ENCODE data around the gene PIM1.
"Not testable (repeated sequence)": the region's sequence is repeated elsewhere in the genome, so short reads cannot be mapped to it uniquely, and the experiment has no call there.

Gene PIM1

GRCh38 chr6:37190159-37190535 lies 20.2 kb downstream of the PIM1 start:
- DNase-seq (ENCODE audit: low read depth): no peak

DNA sequence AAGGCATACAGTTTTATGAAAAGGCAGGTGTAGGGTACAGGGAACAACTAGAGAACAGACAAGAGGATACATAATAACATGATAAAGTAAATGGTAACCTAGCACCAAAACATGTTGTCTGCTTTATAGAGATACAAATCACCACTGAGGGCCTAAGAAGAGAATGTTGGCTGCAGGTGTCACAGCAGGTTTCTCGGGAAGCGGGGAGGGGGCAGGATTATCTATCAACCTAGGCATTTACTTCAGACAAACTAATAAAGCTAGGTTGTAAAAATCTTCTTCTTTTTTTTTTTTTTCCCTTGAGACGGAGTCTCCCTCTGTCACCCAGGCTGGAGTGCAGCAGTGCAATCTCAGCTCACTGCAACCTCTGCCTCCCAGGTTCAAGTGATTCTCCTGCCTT lies 22.7 kb downstream of the PIM1 start:
- DNase-seq (ENCODE audit: low read depth): no peak

DNA sequence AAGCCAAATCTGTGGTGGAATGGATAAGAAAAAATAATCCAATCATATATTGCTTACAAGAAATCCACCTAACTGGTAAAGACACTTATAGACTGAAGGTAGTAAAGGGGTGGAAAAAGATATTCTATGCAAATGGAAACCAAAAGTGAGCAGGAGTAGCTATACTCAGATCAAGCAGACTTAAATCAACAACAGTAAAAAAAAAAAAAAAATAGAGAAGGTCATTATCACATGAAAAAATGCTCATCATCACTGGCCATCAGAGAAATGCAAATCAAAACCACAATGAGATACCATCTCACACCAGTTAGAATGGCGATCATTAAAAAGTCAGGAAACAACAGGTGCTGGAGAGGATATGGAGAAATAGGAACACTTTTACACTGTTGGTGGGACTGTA lies 24.9 kb downstream of the PIM1 start:
- DNase-seq (ENCODE audit: low read depth): not testable (repeated sequence)

DNA sequence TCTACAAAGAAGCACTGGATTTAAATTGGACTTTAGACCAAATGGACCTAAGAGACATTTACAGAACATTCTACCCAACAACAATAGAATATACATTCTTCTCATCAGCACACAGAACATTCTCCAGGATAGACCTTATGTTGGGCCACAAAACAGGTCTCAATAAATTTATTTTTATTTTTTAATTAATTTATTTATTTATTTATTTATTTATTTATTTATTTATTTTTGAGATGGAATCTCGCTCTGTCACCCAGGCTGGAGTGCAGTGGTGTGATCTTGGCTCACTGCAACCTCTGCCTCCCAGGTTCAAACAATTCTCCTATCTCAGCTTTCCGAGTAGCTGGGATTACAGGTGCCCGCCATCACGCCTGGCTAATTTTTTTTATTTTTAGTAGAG lies 26.5 kb downstream of the PIM1 start:
- not testable (repeated sequence) for DNase-seq (ENCODE audit: low read depth)

DNA sequence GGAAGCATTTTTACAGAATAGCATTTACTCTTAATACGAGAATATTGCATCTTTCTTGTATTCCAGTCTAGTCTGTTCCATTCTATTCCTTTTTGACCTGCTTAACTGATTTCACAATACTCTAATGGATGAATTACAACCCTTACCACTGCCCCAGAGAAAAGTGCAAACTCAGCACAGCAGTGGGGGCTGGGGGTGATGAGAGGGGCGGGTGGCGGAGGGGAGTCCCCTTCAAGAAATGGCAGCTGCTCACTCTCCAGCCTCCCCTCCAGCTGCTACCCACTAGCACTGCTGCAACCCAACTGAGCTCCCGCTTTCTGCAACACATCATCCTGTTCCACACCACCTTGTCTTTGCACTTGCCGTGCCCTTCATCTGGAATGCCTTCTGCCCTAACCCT lies 30.1 kb downstream of the PIM1 start:
- no peak for DNase-seq (ENCODE audit: low read depth)

DNA sequence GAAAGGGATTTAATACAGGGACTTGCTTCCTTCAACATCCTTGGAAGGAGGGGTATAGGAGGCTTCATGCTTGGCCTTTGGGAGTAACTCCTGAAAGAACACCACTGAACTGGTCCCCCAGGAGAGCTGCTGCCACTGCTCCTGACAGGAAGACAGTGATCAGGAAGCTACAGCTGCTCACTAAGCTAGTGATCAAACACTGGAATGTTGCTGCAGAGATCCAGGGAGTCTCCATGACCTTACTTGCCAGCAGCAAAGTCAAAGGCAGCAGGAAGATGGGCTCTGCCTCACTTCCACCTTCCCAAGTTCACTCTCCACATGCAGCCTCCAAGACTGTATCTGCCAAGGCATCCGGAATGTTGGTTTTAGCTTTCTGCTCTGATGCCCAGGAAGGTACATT lies 31.8 kb downstream of the PIM1 start:
- DNase-seq (ENCODE audit: low read depth): no peak

- no peak for DNase-seq (ENCODE audit: low read depth)
These were observed 33.0 kb downstream of the PIM1 start for GRCh38 chr6:37202788-37203491.

DNA sequence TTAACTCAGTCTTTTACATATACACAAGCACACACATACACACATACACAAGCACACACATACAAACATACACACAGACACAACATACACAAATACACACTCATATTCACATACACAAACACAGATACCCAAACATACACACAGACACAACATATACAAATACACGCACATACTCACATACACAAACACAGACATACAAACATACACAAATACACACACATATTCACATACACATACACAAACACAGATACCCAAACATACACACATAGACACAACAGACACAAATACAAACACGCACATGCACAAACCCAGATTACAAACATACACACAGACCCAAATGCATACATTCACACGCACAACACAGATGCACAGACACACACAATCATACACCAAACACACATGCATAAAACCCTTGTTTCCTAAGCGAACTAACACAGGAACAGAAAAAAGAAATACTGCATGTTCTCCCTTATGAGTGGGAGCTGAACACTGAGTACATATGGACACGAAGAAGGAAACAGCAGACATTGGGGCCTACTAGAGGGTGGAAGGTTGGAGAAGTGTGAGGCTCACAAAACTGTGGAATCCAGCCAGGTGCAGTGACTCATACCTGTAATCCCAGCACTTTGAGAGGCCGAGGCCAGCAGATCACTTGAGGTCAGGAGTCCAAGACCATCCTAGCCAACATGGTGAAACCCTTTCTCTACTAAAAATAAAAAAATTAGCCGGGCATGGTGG lies 34.2 kb downstream of the PIM1 start:
- no peak for DNase-seq (ENCODE audit: low read depth)

DNA sequence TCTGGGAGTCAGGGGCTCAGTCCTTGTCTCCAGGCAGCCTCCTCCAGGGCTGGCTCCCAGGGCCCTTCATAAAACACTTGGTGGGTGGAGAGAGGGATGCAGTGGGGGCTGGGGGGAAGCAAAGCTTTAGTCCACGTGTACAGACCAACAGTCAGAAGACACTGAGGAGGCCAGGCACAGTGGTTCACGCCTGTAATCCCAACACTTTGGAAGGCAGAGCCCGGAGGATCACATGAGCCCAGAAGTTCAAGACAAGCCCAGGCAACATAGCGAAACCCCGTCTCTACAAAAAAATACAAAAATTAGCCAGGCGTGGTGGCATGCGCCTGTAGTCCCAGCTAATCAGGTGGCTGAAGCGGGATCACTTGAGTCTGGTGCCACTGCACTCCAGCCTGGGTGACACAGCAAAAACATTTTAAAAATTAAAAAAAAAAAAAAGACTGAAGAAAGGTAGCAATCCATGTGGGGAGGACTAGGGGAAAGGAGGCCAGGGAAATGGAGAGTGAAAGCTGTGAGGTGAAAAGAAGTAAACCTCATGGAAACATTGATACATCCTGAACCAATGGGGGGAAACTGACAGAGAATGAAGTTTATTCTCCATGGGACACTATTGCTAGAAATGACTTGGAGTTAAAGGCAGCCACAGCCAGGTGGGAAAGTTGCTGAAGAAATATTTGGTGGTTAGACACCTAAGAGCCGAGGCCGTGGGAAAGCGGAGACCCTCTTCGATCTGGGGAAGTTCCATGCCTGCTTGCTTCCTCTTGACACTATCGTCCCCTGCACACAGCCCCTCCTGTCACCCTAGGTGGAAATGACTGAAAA lies 35.4 kb downstream of the PIM1 start:
- no peak for DNase-seq (ENCODE audit: low read depth)

DNA sequence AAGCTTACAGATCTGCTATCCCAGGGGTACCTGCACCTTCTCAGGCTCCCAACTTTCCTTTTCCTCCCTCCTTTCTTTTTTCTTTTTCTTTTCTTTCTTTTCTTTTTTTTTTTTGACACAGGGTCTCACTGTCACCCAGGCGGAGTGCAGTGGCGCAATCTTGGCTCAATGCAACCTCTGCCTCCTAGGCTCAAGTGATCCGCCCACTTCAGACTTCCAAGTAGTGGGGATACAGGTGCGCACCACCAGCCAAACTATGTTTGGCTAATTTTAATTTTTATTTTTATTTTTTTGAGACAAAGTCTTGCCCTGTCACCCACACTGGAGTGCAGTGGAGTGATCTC lies 36.0 kb downstream of the PIM1 start:
- DNase-seq (ENCODE audit: low read depth): no peak

- no peak for DNase-seq (ENCODE audit: low read depth)
These were observed 36.7 kb downstream of the PIM1 start for GRCh38 chr6:37206622-37207021.

DNA sequence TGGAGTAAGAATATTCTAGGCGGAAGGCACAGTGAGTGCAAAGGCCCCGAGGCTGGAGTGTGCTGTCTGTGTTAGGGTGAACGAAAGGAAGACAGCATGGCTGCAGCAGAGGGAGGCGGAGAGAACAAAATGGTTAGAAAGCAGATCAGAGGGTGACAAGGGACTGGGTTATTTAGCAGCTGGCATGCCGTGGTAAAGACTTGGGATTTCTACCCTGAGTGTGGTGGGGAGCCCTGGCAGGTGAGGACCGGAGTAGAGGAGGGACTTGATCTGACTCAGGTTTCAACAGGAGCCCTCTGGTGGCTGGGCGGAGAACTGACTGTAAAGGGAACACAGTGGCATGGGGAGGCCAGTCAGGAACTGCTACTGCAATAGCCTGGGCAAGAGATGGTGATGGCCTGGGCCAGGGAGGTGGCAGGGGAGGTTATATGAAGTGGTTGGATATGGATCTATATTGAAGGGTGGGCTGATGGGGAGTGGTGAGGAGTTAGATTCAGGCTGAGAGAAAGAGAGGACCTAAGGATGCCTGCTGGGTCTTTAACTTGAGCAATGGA lies 38.0 kb downstream of the PIM1 start:
- peak; percentile 72 for DNase-seq (ENCODE audit: low read depth)

- no peak for DNase-seq (ENCODE audit: low read depth)
These were observed 38.8 kb downstream of the PIM1 start for GRCh38 chr6:37208793-37209192.

GRCh38 chr6:37209461-37210205 lies 39.7 kb downstream of the PIM1 start:
- DNase-seq (ENCODE audit: low read depth): no peak

DNA sequence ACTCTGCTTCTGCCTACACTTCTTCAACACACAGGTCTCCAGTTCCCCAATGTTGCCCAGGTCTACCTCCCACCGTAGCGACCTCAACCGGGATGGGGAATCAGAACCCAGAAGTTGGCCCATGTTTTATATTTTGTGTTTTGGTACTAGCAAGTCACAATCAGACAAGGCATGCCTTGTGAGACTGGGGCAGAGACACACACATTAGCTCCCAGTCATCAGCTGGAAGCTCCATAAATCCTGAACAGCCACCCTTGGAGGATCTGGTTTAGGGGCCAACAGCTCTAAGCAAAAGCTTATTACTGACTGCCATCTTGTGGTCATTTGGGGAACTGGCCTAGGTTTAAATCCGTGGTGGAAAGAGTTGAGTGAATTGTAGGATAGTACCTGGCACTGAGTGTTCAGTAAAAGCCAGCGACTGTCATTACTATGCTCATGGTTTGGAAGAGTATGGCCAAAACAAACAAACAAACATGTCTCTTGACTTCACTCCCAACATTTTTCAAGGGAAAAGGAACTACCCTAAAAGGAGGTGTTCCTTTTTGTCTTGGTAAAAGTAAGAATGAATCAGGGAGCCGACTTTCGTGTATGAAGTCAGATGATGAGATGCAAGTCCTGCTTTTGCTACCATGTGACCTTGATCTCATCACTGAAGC lies 40.5 kb downstream of the PIM1 start:
- DNase-seq (ENCODE audit: low read depth): peak; percentile 33

GRCh38 chr6:37212268-37212667 lies 42.3 kb downstream of the PIM1 start:
- no peak for DNase-seq (ENCODE audit: low read depth)

DNA sequence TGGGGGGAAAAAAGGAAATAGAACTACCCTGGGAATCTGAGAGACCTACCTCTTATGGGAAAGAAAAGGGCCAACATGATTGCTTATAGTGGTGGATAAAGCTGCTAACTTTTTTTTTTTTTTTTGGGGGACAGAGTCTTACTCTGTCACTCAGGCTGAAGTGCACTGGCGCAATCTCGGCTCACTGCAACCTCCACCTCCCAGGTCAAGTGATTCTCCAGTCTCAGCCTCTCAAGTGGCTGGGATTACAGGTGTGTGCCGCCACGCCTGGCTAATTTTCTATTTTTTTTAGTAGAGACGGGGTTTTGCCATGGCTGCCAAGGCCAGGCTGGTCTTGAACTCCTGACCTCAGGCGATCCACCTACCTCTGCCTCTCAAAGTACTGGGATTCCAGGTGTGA lies 48.1 kb downstream of the PIM1 start:
- DNase-seq (ENCODE audit: low read depth): no peak

- no peak for DNase-seq (ENCODE audit: low read depth)
These were observed 48.6 kb downstream of the PIM1 start for GRCh38 chr6:37218511-37218910.

- no peak for DNase-seq (ENCODE audit: low read depth)
These were observed 51.7 kb downstream of the PIM1 start for GRCh38 chr6:37221585-37222124.

- peak; percentile 39 for DNase-seq (ENCODE audit: low read depth)
These were observed 52.4 kb downstream of the PIM1 start for GRCh38 chr6:37222125-37222967.
